GM18526 (cell line): ENCODE results near the gene NF2.

ENCODE experiments used
- POLR2A ChIP-seq: IDR thresholded peaks from 3 replicates; pipeline ENCODE4 v1.6.1; 2011; ENCODE audit not compliant: insufficient read length; ENCODE audit errors: extremely low read depth

NF2 gene

DNA sequence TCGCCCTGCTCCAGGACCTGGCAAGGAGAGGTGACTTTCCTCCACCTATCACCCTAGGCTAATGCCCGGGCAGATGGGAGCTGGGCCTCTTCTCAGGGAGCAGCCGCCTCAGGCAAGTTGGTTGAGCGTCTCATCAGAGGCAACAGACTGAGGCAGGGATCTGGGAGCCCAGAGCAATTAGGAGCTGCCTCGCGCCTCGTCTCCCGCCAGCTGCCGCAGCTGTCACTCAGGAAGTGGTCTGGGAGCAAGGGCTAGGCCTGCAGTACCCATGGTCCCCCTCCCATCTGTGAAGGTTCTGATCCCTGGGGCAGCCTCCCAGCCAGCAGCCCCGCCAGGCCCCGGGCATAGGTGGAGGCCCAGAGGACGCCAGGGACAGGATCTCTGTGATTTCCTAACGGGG, 111.8 kb downstream of the NF2 start:
- no peak for TF ChIP-seq POLR2A

DNA sequence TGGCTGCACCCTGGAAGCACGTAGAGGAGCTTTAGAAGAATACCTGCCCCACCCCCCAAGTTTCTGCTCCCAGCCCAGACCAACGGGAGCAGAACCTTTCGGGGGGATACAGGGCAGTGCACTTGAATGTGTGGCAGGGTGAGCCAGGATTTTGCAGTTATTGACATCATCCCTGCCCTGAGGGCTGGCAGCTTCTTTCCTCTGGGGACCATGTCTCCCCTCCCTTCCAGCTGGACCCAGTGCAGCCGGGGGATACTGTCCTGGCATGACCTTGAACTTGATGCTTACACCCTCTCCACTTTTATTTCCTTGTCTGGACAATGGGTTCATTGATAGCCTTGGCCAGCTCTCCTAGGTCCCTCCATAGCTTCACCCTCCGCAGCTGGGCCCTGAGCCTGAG, 112.3 kb downstream of the NF2 start:
- no peak for TF ChIP-seq POLR2A

DNA sequence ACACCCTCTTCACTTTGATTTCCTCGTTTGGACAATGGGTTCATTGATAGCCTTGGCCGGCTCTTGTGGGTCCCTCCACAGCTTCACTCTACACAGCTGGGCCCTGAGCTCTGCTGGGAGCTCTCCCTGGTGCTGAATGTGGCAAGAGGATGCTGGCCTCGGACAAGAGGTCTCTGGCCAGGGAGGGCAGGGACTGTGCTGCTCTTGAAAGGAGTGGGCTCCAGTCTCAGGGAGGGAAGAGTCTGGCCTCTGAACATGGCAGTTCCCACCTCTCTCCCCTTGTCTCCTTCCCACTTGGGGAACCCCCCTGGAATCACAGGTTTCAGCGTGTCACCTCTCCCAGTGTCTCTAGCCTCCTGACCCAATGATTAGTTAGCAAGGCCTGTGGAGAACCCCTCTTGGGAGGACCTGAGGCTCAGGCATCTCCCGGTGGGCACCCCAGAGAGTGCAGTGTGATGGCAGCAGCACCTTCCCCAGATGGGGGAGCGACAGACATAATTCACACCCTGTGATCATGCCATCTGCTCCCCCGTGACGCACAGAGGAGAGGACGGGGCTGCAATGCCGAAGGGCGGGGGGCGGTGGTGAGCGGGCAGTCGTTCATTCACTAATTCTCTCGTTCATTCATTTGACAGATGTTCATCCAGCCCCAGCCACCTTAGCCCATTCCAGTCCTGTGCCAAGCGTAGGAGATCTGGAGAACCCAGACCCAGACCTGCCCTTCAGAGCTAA, 113.5 kb downstream of the NF2 start:
- TF ChIP-seq POLR2A: no peak

DNA sequence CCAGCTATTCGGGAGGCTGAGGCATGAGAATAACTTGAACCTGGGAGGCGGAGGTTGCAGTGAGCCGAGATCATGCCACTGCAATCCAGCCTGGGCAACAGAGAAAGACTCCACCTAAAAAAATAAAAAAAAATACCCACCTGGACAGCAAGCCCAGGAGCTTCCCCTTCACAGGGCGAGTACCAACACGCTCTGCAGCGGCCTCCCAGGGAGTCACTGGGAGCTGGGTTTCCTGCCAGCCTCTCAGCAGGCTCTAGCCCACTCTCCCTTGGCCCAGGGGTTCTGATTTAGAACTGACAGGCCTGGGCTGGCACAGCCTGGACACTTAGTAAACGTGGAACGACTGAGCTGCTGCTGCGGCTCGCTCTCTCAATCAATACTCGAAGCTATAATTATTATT, 114.4 kb downstream of the NF2 start:
- TF ChIP-seq POLR2A: no peak

DNA sequence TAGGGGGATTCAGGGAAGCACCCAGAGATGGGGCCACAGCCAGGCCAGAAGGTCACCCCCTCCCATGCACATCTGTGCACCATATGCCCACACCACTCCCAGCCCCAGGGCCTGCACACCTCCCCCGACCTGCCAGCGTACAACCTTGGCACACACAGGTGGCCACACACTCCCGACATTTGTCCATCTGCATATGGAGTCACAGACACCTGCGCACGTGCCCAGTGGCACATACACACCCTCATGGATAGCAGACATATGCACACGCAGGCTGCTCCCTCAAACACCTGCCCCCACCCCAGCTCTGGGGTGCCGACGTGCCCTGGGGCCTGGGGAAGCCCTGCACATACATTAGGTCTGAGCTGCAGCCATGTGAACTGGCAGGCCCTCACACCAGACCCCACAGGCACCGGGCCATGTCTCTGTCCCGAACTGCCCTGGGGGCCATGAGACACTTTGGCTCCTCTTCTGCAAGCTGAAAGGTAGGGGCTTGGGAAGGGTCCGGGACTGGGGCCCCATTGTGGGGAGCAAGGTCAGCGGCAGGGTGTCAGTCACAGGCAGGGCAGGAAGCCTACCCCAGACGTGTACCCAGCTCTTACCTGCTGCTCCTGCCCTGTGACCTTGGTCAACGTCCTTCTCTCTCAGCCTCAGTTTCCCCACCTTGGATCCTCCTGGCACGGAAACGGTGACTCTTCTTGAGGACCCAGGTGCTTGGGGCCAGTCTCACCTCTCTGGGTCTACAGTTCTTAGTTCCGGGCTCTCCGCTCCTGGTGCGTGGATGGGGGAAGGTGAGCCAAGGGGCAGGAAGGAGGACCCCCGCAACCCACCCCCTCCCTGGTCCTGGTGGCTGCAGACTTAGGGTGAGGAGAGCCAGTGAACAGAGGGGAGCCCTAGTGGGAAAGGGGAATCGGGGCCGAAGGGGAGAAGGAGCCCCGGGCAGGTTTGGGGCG, 115.8 kb downstream of the NF2 start:
- no peak for TF ChIP-seq POLR2A

DNA sequence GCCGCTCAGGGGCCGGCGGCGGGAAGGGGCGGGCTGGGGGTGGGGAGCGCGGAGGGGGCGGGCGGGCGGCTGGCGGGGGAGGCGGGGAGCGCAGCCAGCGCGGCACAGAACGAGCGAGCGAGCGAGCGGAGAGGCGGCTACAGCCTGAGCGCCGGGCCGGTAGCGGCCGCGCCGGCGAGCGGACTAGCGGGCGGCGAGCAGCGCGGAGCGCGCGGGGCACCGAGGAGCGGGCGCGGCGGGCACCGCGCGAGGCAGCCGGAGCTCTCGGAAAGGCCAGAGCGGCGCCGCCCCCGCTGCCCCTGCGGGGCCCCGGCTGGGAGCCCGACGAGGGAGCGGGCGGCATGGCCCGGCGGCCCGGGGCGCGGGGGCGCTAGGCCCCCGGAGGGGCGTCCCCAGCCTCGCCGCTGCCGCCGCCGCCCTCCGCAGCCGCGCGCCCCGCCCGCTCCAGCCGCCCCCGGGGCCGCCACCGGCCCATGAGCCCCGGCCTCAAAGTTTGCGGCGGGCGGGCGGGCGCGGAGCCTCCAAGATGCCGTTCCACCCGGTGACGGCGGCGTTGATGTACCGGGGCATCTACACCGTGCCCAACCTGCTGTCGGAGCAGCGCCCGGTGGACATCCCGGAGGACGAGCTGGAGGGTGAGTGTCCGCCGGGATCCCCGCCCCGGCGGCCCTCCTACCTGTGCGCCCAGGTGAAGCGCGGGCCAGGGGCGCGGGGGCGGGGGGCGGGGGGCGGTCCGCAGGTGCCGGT, 116.6 kb downstream of the NF2 start, which contains the start of gene CABP7:
Gene CABP7, plus strand, starts transcription at position 105 of the 747 bp plus-strand sequence. Its CDS starts 422 bp downstream, at position 527.
- no peak for TF ChIP-seq POLR2A

DNA sequence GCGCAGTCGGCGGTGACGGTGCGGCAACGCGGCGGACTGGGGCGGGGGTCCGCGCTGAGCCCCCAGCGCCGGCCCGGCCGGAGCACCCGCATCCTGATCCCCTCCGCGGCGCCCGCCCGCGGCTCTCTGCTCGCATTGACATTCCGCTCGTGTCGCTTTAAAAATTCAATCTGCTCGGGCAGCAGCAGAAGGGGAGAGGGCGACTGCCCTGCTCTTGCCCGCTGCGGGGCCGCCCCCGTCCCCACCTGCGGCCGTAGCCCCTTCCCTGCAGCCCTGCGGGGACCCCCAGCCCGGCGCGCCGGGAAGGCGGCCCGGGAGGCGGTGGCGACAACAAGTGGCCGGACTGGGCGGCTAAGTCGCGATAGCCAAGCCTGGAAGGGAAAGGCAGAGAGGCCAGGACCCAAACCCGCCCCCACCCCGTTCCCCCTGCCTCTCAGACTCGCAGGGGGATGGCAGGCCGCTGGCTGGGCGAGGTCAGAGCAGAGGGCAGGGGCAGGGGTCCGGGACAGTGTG, 117.4 kb downstream of the NF2 start:
- TF ChIP-seq POLR2A: no peak

DNA sequence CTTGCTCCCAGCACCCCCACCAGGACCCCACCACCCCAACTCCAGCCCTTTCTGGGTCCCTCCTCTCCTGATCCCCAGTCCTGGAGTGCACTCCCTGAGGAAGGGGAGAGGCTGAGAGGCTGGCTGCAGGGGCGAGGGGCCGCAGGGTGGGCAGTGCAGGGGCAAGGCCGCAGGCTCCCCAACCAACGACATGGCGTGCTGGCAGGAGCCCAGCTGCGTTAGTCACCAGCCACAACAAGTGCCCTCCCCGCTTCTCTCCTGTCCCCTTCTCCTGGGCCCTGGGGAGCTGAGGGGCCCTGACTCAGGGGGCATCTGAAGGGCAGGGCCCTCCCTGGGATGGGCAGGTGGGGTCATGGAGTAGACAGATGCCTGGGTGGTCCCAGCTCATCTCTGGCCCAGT, 118.7 kb downstream of the NF2 start:
- no peak for TF ChIP-seq POLR2A

DNA sequence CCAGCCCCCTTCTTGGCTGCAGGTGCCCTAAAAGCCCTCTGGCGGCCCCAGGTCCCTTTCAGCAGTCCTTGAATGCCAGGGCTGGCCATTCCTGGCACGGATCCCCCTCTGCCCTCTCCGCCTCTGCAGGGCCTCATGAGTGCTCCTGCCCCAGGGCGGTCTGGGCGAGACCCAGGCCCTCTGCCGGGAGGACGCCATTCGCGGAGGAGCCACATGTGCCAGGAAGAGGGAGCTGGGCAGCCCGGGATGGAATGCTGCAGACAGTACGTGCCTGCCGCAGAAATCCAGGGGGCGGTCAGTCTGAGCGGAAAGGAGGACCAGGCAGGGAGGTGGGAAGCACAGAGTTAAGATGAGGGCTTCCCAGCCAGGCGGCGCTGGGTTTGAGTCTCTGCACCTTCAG, 119.2 kb downstream of the NF2 start:
- no peak for TF ChIP-seq POLR2A

DNA sequence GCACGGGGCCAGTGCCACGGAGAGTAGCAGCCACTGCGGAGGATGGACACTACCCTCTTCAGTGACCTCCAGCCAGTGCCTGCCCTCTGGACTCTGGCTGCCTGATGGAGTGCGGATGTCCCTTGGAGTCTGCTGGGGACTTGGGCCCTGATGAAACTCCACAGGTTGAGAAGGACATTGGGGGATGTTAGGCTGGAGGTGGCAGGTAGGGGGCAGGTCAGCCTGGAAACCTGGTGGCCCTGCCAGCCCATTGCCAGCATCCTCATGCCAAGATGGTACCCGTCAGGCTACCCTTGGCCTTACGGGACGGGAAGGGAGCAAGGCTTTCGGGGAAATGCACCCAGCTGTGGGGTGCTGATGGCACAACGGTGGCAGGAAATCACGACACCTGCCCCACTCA, 120.3 kb downstream of the NF2 start:
- no peak for TF ChIP-seq POLR2A

DNA sequence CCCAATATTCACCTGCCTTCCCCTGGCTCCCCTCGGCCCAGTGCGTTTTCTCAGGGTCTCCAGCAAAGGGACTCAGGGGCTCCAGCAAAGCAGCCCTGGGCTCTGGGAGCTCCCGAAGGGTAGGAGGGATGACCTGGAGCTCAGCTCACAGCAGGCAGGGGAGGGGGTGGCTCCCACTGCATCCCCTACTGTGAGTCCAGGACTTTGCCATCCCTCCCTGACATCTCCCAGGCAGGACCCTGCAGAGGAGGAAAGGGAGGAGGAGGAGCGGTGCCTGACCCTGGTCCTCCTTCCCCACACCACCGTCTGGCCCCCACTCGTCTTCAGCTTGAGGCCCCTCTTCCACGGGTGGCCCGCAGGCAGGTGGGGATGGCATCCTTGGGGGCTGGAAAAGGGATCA, 121.4 kb downstream of the NF2 start:
- no peak for TF ChIP-seq POLR2A

DNA sequence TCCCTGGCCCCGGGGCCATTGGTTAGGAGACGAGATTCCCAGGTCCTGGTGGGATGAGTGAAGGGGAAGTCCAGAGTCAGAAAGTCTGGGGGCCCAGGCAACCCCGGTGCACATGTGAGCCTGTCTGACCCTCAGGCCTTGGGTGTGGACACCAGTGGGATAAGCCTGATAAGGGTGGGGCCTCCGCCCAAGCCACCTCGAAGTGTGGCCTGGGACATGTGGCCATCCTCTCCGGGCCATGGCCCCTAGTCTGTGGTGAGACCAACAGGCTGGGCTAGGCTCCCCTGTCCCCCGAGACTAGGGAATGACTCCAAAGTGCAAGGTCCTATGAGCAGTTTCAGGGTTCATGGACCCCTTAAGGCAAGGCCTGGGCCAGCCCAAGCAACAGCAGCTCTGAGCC, 122.7 kb downstream of the NF2 start:
- TF ChIP-seq POLR2A: no peak

DNA sequence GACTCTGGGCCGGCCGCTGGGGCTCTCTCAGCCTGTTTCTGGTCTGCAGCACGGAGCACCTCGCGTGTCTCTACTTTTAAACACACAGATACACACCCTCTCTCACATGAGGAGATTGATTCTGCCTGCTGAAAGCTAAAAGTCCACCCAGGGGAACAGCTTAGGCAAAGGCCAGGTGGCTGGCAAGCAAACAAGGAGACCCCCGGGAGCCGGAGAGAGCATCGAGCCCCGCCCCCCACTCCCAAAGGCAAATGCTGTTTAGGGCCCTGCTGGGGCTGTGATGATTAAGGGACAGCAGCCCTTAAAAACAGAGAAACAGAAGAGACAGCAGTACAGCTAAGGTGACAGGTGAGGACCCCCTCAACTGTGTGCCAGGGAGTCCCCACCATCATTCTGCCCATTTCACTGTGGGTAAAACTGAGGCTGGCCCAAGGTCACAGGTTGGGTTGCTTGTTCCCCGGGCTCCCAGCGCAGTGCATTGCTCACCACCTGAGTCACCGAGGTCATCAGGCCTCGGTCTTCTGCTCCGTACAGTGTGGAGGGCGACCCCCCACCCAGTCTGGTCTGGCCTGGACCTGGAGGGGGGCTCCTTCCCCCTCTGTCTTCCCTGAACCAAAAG, 123.2 kb downstream of the NF2 start:
- no peak for TF ChIP-seq POLR2A

DNA sequence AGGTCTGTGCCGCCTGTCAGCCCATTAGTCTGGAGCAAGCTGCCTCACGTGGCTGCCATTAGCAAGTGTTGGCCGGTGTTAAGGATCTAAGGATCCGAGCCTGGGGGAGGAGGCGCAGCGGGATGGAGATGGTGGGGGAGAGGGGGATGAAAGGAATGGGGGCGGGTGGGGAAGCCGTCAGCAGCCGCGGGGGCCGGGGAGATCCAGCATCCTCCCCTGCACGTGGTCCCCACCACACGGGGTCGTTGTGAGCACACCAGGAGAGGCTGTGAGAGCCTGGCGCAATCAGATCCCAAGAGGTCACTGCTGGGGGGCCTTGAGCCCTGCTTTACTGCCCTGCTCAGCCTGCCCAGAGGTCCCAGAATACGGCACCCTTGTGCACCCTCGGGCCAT, 123.7 kb downstream of the NF2 start:
- TF ChIP-seq POLR2A: no peak

DNA sequence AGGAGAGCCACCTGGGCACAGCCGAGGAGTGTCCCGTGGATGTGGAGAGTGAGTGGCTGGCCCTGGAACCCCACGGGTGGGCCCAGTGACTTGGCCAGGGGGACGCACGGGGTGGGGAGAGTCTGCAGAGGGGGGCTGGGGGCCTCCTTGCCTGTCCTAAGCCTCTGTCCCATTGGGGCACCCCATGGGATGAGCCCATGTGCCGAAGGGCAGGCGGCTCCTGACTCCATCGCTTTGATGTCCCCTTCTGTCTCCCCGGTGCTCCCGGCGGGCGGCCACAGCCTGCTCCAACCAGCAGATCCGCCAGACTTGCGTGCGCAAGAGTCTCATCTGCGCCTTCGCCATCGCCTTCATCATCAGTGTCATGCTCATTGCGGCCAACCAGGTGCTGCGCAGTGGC, 125.7 kb downstream of the NF2 start:
- no peak for TF ChIP-seq POLR2A

DNA sequence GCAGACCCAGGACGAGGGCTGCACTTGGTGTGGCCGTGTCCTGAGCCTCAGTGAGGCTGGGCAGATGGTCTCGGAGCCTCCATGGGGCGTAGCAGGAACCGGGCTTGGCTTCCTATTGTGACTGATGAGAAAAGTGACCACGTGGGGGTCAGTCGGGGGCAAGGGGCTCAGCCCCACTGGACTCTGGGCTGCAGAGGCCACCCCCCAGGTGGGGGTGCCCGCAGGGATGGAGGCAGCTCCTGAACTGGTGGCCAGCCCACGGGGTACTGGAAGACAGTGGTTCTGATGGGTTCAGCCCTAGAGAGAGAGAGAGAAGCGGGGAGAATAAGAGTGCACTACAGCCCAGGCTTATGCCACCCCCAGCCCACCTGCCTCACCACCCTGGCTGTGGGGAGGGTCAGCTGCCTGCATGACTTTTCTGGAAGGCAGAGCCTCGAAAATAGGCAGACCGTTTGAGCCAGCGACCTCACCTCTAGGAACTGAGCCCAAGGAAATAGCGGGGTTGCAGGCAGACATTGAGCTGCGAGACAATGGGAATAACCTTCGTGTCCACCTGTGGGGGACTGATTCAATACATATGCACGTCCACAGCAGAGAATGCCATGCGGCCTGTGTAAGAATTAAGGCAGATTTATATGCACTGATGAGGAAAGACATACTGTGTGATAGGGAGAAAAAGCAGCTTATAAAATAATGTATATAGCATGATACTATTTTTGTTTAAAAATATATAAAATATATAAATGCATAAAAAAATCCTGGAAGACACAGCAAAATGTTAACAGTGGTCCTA, 127.8 kb downstream of the NF2 start:
- no peak for TF ChIP-seq POLR2A
